Gastroesophageal sphincter (tissue), 4 donors: ENCODE results near the gene MYCBP. TPM values are rescaled to one million over a fixed set of nuclear protein-coding genes. Genes with fewer than 3 reads are reported as not detected.
A peak's percentile ranks its signal among the peaks of the same experiment; 100 is the strongest.
"Not testable (repeated sequence)": the region's sequence is repeated elsewhere in the genome, so short reads cannot be mapped to it uniquely, and the experiment has no call there.

Source experiments
- ATAC-seq: fragments of 150-250 bp; one replicate; pipeline ENCODE4 v1.9.1; 2016; ENCODE audit warnings: mild to moderate bottlenecking, moderate library complexity
- H3K27ac ChIP-seq, 4 donors: fragments of 200-600 bp; sonication (generic) in 3 of 4; 1 replicate in 3 of 4; 2 replicates in 1 of 4; pipeline ENCODE4 v1.5.1; 2016 to 2019
- H3K27me3 ChIP-seq: fragments of 200-600 bp; sonication (generic); one replicate; pipeline ENCODE4 v1.5.1; 2019
- H3K36me3 ChIP-seq, 2 donors: fragments of 200-600 bp; sonication (generic); one replicate each; pipeline ENCODE4 v1.5.1; 2019; ENCODE audit warnings: control low read depth in 1 of 2
- H3K4me1 ChIP-seq, 3 donors: fragments of 200-600 bp; sonication (generic); 1 replicate in 2 of 3; 2 replicates in 1 of 3; pipeline ENCODE4 v1.5.1; 2016 to 2019; ENCODE audit warnings: control low read depth in 2 of 3
- H3K4me3 ChIP-seq, 2 donors: fragments of 200-600 bp; sonication (generic); one replicate each; pipeline ENCODE4 v1.5.1; 2019; ENCODE audit warnings: mild to moderate bottlenecking in 1 of 2, moderate library complexity in 1 of 2
- H3K9me3 ChIP-seq, 3 donors: fragments of 200-600 bp; sonication (generic); one replicate each; pipeline ENCODE4 v1.5.1; 2017 to 2019; ENCODE audit warnings: control low read depth in 2 of 3
- CTCF ChIP-seq, 4 experiments: fragments of 200-600 bp in 2 of 4; fragments of 450-650 bp in 2 of 4; sonication (generic) in 1 of 4; IDR thresholded peaks; one replicate each; pipeline ENCODE4 v1.5.1; 2017 to 2019; ENCODE audit warnings: antibody characterized with exemption in 4 of 4, mild to moderate bottlenecking in 2 of 4, moderate library complexity in 2 of 4
- EP300 ChIP-seq: sonication (generic); formaldehyde crosslinking; IDR thresholded peaks from one replicate; pipeline ENCODE4 v1.6.1; 2017; ENCODE audit warnings: antibody characterized with exemption, mild to moderate bottlenecking
- POLR2A ChIP-seq, 2 donors: fragments of 450-650 bp; IDR thresholded peaks; one replicate each; pipeline ENCODE4 v1.6.1; 2017; ENCODE audit warnings: antibody characterized with exemption in 2 of 2, mild to moderate bottlenecking in 2 of 2, moderate library complexity in 1 of 2
- POLR2AphosphoS5 ChIP-seq: sonication (generic); formaldehyde crosslinking; IDR thresholded peaks from one replicate; pipeline ENCODE4 v1.6.1; 2017; ENCODE audit warnings: antibody characterized with exemption
- WGBS, 2 donors: methylation state at CpG; one replicate each; pipeline ENCODE4 v1.1.5; 2018; ENCODE audit warnings: low coverage in 1 of 2; 5-methylcytosine and 5-hydroxymethylcytosine counted together
- total RNA-seq, 4 donors: library from RNA; depleted of rRNA; stranded (reverse); fragments of >200 nt; gene quantifications; one replicate each; pipeline ENCODE4 v1.1.0, GENCODE V29; 2016

MYCBP gene
- total RNA-seq, 4 donors from 2014 or later = 19.3 to 25.8 (median 21.5) TPM

GRCh38 chr1:38840281-38840680 lies 32.9 kb downstream of the MYCBP start:
- Histone ChIP-seq H3K4me3 (no peak overlapping the region), H3K27me3 (no peaks in the 10 kb centered on the region), H3K4me1 (peaks cover 0 to 19% (median 0%) of the 10 kb centered on the region in 3 donors), H3K27ac (no peak overlapping the region), H3K36me3 (peaks cover 0 to 78% of the 10 kb centered on the region in 2 donors), H3K9me3 (no peaks in the 10 kb centered on the region)
- TF ChIP-seq POLR2A (IDR thresholded peaks at IDR 0.05) (no peak), EP300 (no peak), POLR2AphosphoS5 (no peak), CTCF (IDR thresholded peaks at IDR 0.05) (no peak)
- ATAC-seq = no peak
- WGBS, 2 donors = 22 to 39% methylated on average over 1 to 2 of the region's 2 CpGs

- Histone ChIP-seq H3K4me1 (peaks cover 0 to 23% (median 0%) of the 10 kb centered on the region in 3 donors), H3K36me3 (peaks cover 0 to 69% of the 10 kb centered on the region in 2 donors), H3K9me3 (no peaks in the 10 kb centered on the region), H3K27me3 (no peaks in the 10 kb centered on the region), H3K4me3 (no peak overlapping the region), H3K27ac (no peak overlapping the region)
- ATAC-seq = no peak
- WGBS, 2 donors = 85% methylated on average over 5 of the region's 9 CpGs
- no peak for TF ChIP-seq POLR2A (IDR thresholded peaks at IDR 0.05)
- TF ChIP-seq POLR2AphosphoS5 = no peak
- TF ChIP-seq CTCF (IDR thresholded peaks at IDR 0.05) = no peak
- no peak for TF ChIP-seq EP300
Observed at GRCh38 chr1:38839363-38839762, 33.8 kb downstream of the MYCBP start.

- peaks cover 0 to 40% of the 10 kb centered on the region in 2 donors for H3K36me3 ChIP-seq
- not testable (repeated sequence) for H3K27me3 ChIP-seq, ATAC-seq, H3K27ac ChIP-seq, H3K9me3 ChIP-seq, H3K4me3 ChIP-seq
- H3K4me1 ChIP-seq = peaks cover 0 to 28% (median 0%) of the 10 kb centered on the region in 3 donors
- 80 to 93% methylated on average over 1 to 10 of the region's 10 CpGs for WGBS, 2 donors
Observed at GRCh38 chr1:38836316-38836715, 36.8 kb downstream of the MYCBP start.

- peaks cover 0 to 30% of the 10 kb centered on the region in 2 donors for H3K36me3 ChIP-seq
Observed at GRCh38 chr1:38834937-38835827, 38.0 kb downstream of the MYCBP start.

More at GRCh38 chr1:38834937-38835827, 38.0 kb downstream of the MYCBP start:
- TF ChIP-seq EP300 = no peak
- TF ChIP-seq CTCF (IDR thresholded peaks at IDR 0.05) = peak; percentile 73 to 77 (median 74)
- TF ChIP-seq POLR2A (IDR thresholded peaks at IDR 0.05) = no peak
- no peak for TF ChIP-seq POLR2AphosphoS5
- peak; percentile 71 for ATAC-seq
- no peaks in the 10 kb centered on the region for H3K9me3 ChIP-seq
- peaks cover 0 to 18% (median 0%) of the 10 kb centered on the region in 3 donors for H3K4me1 ChIP-seq
- 17 to 26% methylated on average over 3 of the region's 3 CpGs for WGBS, 2 donors
- H3K27ac ChIP-seq = no peak overlapping the region
- no peaks in the 10 kb centered on the region for H3K27me3 ChIP-seq
- H3K4me3 ChIP-seq = no peak overlapping the region
